Dermis microvascular lymphatic vessel endothelial cell (primary cell): ENCODE data around the gene NFKB1. TPM values are rescaled to one million over a fixed set of nuclear protein-coding genes. Genes with fewer than 3 reads are reported as not detected.

Experiments
- DNase-seq, 2 donors: peaks; one replicate each; pipeline versions ENCODE4 v3.0.0 to v3.0.0-alpha.2; 2010; ENCODE audit warnings: low read depth in 2 of 2
- total RNA-seq: library from RNA; depleted of rRNA; stranded (reverse); fragments of >200 nt; gene quantifications from 2 replicates; pipeline ENCODE4 v1.2.1, GENCODE V29; 2014

Gene NFKB1
- total RNA-seq, 1 donor from 2014 or later: 43.5 TPM

DNA sequence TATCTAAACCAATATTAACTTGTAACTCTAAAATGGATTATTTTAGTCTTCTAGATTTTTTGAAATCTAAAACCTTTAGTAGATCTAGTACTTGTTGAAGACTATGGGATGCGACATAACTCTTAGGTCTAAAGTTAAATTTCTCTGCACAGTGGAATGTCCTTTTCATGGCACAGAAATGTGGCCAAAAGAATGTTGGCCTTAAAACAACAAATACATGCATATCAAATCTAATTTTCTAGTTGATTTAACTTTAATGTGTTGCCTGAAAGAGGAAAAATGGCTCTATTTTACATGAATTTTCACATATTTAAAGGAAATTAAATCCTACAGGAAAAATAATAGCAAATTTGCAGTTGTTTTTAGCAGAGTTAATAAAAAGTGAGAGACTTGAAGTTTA lies 30.3 kb downstream of the NFKB1 start:
- DNase-seq: no peak

DNA sequence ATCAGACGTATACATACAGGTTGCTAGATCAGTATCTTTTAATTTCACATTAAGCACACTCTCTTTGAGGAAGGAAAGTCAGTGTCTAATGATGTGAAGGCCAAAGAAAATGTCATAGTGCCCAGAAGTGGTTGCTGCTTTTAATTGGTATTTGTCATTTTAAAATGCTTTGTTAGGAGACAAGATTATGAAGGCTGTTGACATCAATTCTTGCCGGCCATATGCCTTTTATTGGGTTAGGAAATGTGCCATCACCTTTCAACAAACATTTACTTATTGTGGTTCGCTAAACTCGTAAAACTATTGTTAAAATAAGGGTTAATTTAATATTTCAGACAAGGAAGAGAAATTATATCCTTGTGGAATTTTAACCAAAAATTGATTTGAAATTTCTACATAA lies 32.2 kb downstream of the NFKB1 start:
- no peak for DNase-seq

- DNase-seq: no peak
Observed at GRCh38 chr4:102533904-102534303, 32.7 kb downstream of the NFKB1 start.

- DNase-seq: no peak
Observed at GRCh38 chr4:102534845-102535244, 33.7 kb downstream of the NFKB1 start.

GRCh38 chr4:102535398-102536082 lies 34.4 kb downstream of the NFKB1 start:
- DNase-seq: no peak

DNA sequence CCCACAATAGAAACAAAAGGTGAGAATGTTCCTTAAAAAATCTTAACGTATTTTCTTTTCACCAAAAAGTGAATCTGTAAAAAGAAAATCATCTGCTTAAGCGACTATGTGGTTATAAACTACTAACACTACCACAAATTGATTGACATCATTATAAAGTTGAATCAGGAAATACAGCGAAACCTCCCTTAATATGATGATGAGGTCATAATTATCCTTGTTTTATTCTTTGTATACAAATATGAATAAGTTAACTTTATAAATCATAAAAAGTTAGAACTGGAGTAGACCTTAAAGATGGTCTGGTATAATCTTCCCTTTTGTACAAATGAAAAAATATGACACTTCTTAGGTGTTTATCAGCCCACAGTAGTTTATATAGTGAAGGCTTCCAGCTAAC lies 35.6 kb downstream of the NFKB1 start:
- DNase-seq: no peak

DNA sequence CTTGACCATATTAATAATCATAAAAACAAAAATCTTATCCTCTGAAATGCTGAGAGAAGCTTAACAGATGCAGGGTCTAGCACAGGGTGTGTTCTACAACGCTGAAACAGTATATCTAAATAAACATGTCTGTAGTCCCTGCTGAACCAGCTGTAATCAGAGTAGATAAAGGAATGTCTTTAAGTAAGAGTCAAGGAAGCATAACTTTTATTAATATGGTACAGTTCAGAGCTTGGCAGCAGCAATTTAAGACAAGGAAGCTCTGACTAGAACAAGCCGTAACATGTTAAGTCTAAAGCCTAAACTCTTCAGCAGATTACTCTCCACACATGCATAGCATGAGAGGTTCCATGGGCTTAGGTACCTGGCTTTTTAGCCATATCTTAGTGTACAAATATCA lies 36.1 kb downstream of the NFKB1 start:
- no peak for DNase-seq

GRCh38 chr4:102541697-102542096 lies 40.5 kb downstream of the NFKB1 start:
- DNase-seq: no peak

GRCh38 chr4:102543030-102543928 lies 42.1 kb downstream of the NFKB1 start:
- DNase-seq: no peak

DNA sequence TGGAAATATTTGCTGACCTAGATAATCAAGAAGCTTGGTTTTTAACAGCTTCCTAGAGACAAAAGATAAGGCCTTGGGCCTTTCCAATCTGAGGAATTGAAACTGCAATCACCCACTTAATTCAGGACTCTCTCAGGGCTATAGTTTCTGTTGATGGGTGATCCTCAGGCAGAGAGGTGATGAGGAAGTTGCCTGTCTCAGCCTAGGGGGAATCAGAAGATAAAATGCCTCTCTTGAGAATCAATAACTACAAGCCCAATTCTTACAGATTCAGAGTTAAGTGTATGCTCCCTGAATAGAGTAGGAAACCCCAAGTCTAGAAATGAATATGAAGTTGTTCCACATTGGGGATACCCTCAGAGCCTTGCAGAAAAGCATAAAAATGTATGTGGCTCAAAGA lies 45.5 kb downstream of the NFKB1 start:
- no peak for DNase-seq

DNA sequence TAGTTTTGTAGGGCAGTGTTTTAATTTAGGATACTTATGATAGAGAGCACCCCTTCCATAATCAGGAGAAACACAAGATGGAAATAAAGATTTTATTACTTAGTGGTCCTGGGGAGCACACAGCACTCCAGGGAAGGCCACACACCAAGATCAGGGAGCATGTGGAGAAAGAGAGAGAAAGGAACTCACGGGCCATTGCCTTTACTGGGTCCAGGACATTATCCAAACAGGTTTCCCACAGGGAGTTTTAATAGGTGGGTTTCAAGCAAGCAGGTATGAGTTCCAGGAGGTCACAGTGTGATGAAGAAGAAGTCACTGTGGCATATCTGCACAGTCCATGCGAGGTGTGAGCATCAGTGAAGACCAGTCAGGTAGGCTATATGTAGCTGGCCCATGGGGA lies 46.8 kb downstream of the NFKB1 start:
- DNase-seq: no peak

- no peak for DNase-seq
Observed at GRCh38 chr4:102551958-102552565, 50.9 kb downstream of the NFKB1 start.

DNA sequence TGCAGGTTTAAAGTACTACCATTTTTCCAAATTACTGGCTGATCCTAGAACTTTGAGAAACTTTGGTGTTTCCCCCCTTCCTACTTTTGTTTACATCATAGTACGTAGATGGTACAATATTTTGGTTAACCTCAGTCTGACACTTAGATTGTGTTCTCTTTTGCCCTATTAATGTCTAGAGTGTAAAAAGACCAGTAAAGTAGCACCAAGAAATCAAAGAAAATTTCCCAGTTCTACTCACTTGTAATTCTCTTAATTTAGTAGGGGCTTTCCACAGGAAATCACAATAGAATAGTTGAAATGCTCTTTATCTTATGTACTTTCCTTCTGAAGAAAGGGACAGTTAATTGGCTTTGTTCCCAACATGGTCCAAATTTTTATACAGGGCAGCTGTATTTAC lies 51.6 kb downstream of the NFKB1 start:
- peak; percentile 12 to 69 for DNase-seq

DNA sequence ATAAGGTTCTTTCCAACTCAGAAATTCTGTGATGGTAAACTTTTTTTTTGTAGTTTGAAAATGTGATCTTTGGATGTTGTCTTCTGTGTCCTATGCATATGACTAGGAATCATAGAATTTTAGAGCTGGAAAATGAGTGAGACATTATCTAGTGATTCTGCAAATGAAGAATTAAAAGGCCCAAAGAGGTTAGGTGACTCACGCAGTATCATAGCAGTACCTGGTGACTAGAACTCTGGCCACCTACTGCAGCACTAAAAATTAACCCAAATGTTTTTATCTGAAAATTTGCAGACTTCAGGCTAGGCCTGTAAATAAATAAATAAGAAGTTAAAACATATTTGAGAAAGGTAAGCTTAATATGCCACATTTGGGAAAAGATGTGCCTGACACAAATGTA lies 52.8 kb downstream of the NFKB1 start:
- peak in 1 of 2 donors; percentile 26 for DNase-seq

- DNase-seq: peak in 1 of 2 donors; percentile 13
Observed at GRCh38 chr4:102554482-102554881, 53.3 kb downstream of the NFKB1 start.

DNA sequence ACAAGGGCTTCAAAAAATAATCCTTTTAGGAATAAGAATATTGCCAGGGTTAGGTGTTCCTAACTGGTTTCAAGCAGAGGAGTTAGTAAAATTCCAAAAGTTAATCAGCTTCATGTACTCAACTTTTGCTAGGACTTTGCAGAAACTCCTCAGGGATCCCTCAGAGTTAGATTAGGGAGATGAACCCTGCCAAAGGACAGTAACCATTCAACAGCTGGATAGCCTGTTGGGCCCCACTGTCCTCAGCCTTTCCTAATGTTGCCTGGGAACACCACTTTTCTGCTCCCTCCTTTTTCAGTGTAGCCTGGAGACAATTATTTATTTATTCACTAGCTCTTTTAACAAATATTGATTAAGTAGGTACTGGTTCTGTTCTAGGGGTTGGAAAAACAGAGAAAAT lies 53.8 kb downstream of the NFKB1 start:
- no peak for DNase-seq

GRCh38 chr4:102557636-102558035 lies 56.5 kb downstream of the NFKB1 start:
- no peak for DNase-seq

- DNase-seq: no peak
Observed at GRCh38 chr4:102560115-102560514, 59.0 kb downstream of the NFKB1 start.

GRCh38 chr4:102560571-102561341 lies 59.6 kb downstream of the NFKB1 start:
- no peak for DNase-seq

DNA sequence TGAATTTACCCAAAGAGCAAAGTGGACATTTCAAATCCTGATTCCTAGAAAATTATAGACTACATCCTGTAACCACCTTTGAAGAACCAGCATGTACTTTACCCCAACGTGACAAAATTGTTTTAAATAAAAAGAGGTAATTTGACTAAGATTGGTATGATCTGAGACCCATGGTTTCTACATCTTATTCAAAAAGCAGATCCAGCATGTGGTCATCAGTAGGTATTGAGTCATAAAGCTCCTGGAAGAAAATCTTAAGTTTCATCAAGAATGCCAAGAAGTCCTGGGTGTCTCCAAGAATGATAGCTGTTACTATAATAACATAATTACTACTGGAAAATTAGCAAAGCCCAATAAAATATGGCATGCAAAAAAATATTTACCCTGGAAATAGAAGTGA lies 61.8 kb downstream of the NFKB1 start:
- DNase-seq: no peak

GRCh38 chr4:102564399-102565059 lies 63.4 kb downstream of the NFKB1 start:
- no peak for DNase-seq
